DND-41 (cell line): ENCODE data around the gene WTAP.
"Not testable (repeated sequence)": the region's sequence is repeated elsewhere in the genome, so short reads cannot be mapped to it uniquely, and the experiment has no call there.

Experiments used
- ATAC-seq: fragments of 200-7000 bp; cut with Tn5 transposase; 3 replicates; pipeline ENCODE4 v1.9.1; 2021; ENCODE audit warnings: low read depth; ENCODE audit not compliant: insufficient read depth
- DNase-seq: peaks from one replicate; pipeline ENCODE4 v3.0.0-alpha.2; 2020
- H2AFZ ChIP-seq: 2 replicates; pipeline ENCODE4 v1.6.0; 2012; ENCODE audit warnings: low read depth, low read length
- H3K27ac ChIP-seq: 2 replicates; pipeline ENCODE4 v1.5.1; 2012; ENCODE audit warnings: low read length, inconsistent platforms
- H3K27me3 ChIP-seq: fragments of 200-600 bp; sonication (generic); 2 replicates; pipeline ENCODE4 v1.6.0; 2012; ENCODE audit warnings: low read length, mild to moderate bottlenecking, inconsistent platforms; ENCODE audit not compliant: insufficient read depth, poor library complexity
- H3K36me3 ChIP-seq: 2 replicates; pipeline ENCODE4 v1.5.1; 2012; ENCODE audit warnings: low read length, inconsistent platforms; ENCODE audit not compliant: insufficient read depth
- H3K4me1 ChIP-seq: 2 replicates; pipeline ENCODE4 v1.5.1; 2012; ENCODE audit warnings: mild to moderate bottlenecking, low read length; ENCODE audit not compliant: insufficient read depth
- H3K4me2 ChIP-seq: 2 replicates; pipeline ENCODE4 v1.6.0; 2012; ENCODE audit warnings: mild to moderate bottlenecking, moderate library complexity, low read length, inconsistent platforms; ENCODE audit not compliant: insufficient read depth
- H3K4me3 ChIP-seq, 2 experiments: fragments of 200-600 bp in 1 of 2; shearing (Covaris generic) in 1 of 2; 2 replicates each; pipeline ENCODE4 v1.5.1; 2012 to 2016; ENCODE audit warnings: inconsistent platforms in 2 of 2, low read length in 2 of 2, mild to moderate bottlenecking in 2 of 2, low read depth in 1 of 2, moderate library complexity in 1 of 2
- H3K79me2 ChIP-seq: 2 replicates; pipeline ENCODE4 v1.6.0; 2012; ENCODE audit warnings: low read length, inconsistent platforms; ENCODE audit not compliant: insufficient read depth
- H3K9ac ChIP-seq: 2 replicates; pipeline ENCODE4 v1.6.0; 2012; ENCODE audit warnings: low read depth, mild to moderate bottlenecking, inconsistent platforms, low read length, moderate library complexity
- H3K9me3 ChIP-seq: 2 replicates; pipeline ENCODE4 v1.5.1; 2012; ENCODE audit warnings: low read length, moderate library complexity, mild to moderate bottlenecking, inconsistent platforms; ENCODE audit not compliant: insufficient read depth, severe bottlenecking
- H4K20me1 ChIP-seq: 2 replicates; pipeline ENCODE4 v1.6.0; 2012; ENCODE audit warnings: low read length; ENCODE audit not compliant: insufficient read depth
- EZH2 ChIP-seq: IDR thresholded peaks from 3 replicates; pipeline ENCODE4 v1.6.1; 2012; ENCODE audit warnings: borderline replicate concordance, low read depth, mild to moderate bottlenecking, moderate library complexity, low read length, inconsistent platforms; ENCODE audit not compliant: severe bottlenecking
- TF ChIP-seq, protein P1 (sequence below): IDR thresholded peaks from 2 replicates; pipeline ENCODE4 v1.5.1; 2012; ENCODE audit warnings: borderline replicate concordance, low read length, moderate library complexity, mild to moderate bottlenecking; ENCODE audit not compliant: poor library complexity, severe bottlenecking; ENCODE audit errors: extremely low read depth

The WTAP gene

GRCh38 chr6:159695984-159696383, 31.3 kb upstream of the WTAP start:
- Histone ChIP-seq H3K4me3 (no peak overlapping the region), H3K9me3 (no peaks in the 10 kb centered on the region), H3K36me3 (peaks cover 5% of the 10 kb centered on the region), H3K4me1 (peaks cover 41% of the 10 kb centered on the region), H3K4me2 (no peak overlapping the region), H2AFZ (no peak overlapping the region), H3K9ac (no peak overlapping the region), H4K20me1 (peaks cover 12% of the 10 kb centered on the region), H3K27ac (no peak overlapping the region), H3K27me3 (no peaks in the 10 kb centered on the region), H3K79me2 (peaks cover 20% of the 10 kb centered on the region)
- ATAC-seq (no peak), DNase-seq (no peak)
- no peak for TF ChIP-seq EZH2
- TF ChIP-seq, protein P1, sequence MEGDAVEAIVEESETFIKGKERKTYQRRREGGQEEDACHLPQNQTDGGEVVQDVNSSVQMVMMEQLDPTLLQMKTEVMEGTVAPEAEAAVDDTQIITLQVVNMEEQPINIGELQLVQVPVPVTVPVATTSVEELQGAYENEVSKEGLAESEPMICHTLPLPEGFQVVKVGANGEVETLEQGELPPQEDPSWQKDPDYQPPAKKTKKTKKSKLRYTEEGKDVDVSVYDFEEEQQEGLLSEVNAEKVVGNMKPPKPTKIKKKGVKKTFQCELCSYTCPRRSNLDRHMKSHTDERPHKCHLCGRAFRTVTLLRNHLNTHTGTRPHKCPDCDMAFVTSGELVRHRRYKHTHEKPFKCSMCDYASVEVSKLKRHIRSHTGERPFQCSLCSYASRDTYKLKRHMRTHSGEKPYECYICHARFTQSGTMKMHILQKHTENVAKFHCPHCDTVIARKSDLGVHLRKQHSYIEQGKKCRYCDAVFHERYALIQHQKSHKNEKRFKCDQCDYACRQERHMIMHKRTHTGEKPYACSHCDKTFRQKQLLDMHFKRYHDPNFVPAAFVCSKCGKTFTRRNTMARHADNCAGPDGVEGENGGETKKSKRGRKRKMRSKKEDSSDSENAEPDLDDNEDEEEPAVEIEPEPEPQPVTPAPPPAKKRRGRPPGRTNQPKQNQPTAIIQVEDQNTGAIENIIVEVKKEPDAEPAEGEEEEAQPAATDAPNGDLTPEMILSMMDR = no peak

DNA sequence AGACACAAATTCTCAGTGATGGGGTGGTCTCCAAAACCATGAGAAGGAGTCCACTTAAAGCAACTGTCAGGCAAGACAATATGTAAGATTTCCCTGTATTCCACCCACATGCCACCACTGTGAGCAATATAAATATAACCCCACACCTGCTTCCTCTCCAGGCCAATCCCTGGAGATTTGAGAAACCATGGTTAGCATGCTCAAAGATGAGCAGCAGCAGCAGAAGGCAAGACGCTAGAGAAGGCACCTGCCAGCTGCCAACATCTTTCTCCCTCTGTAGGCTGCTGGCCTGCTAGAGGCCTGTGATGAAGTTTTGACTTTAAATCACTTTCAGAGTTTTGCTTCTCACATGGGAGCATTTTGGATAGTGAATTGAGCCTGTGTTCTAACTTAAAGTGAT, 26.3 kb upstream of the WTAP start:
- Histone ChIP-seq H3K4me1 (peaks cover 37% of the 10 kb centered on the region), H2AFZ (no peak overlapping the region), H3K9me3 (peaks cover 2% of the 10 kb centered on the region), H4K20me1 (no peaks in the 10 kb centered on the region), H3K79me2 (no peaks in the 10 kb centered on the region), H3K36me3 (no peaks in the 10 kb centered on the region), H3K4me3 (no peak overlapping the region), H3K27ac (peak overlapping the region; percentile 38), H3K4me2 (peak overlapping the region; percentile 1; the same call in 1 of the 2 replicates), H3K9ac (peak overlapping the region; percentile 20; the same call in 1 of the 2 replicates), H3K27me3 (no peaks in the 10 kb centered on the region)
- TF ChIP-seq EZH2 = no peak
- TF ChIP-seq, protein P1 = no peak
- peak; percentile 90 for ATAC-seq
- peak; percentile 62 for DNase-seq

DNA sequence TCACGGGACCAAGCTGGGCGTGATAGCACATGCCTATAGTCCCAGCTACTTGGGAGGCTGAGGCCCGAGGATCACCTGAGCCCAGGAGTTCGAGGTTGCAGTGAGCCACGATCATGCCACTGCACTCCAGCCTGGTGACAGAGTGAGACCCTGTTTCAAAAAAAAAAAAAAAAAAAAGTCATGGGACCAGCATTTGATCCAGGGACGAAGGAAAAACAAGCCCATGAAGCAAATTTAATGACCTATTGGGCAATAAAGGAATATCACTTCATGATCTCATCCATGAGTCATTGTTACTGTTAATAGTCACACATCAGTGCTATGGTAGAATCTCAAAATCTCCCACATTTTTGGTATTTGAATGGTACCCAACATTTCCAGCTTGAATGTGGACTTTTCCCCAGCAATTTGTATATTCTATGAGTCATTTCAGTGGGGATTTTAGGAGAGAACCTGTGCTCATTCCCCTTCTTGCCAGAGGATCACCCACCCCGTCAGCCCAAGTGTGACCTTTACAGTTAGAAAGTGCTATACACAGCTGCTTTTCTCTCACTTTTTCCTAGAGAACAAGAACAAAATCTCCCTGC, 25.8 kb upstream of the WTAP start:
- H3K9me3 ChIP-seq = peaks cover 2% of the 10 kb centered on the region
- H3K79me2 ChIP-seq = no peaks in the 10 kb centered on the region
- DNase-seq = no peak
- no peaks in the 10 kb centered on the region for H4K20me1 ChIP-seq
- H3K4me1 ChIP-seq = peaks cover 37% of the 10 kb centered on the region
- no peak overlapping the region for H3K4me3 ChIP-seq
- TF ChIP-seq EZH2 = no peak
- TF ChIP-seq, protein P1 = no peak
- H3K27ac ChIP-seq = peak overlapping the region; percentile 38
- ATAC-seq = peak; percentile 23; the same call in 2 of the 3 replicates
- no peaks in the 10 kb centered on the region for H3K27me3 ChIP-seq
- H3K9ac ChIP-seq = peak overlapping the region; percentile 20; the same call in 1 of the 2 replicates
- peak overlapping the region; percentile 1; the same call in 1 of the 2 replicates for H3K4me2 ChIP-seq
- no peaks in the 10 kb centered on the region for H3K36me3 ChIP-seq
- H2AFZ ChIP-seq = no peak overlapping the region

DNA sequence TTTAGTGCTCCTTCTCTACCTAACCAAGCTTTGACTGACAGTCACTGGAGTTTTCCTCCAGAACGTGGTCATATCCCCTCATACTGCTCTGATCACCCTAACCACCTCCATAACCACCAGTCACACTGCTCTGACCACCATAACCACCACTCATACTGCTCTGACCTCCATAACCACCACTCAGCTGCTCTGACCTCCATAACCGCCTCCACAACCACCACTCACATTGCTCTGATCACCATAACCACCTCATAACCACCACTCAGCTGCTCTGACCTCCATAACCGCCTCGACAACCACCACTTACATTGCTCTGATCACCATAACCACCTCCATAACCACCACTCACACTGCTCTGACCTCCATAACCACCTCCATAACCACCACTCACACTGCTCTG, 16.7 kb upstream of the WTAP start:
- not testable (repeated sequence) for H3K9ac ChIP-seq, H3K27ac ChIP-seq, ATAC-seq, H3K4me3 ChIP-seq, H3K79me2 ChIP-seq, H3K27me3 ChIP-seq, DNase-seq, H3K9me3 ChIP-seq, H2AFZ ChIP-seq, H3K4me2 ChIP-seq, H3K4me1 ChIP-seq, H3K36me3 ChIP-seq, H4K20me1 ChIP-seq

- not testable (repeated sequence) for H3K36me3 ChIP-seq, H3K27ac ChIP-seq, H3K79me2 ChIP-seq, H4K20me1 ChIP-seq, H3K9ac ChIP-seq, H2AFZ ChIP-seq, H3K4me1 ChIP-seq, H3K9me3 ChIP-seq, H3K4me3 ChIP-seq, H3K27me3 ChIP-seq, DNase-seq, H3K4me2 ChIP-seq, ATAC-seq
These were observed 14.9 kb upstream of the WTAP start for GRCh38 chr6:159712389-159712788.
